Loucy (cell line): Measurements from ENCODE around the gene WIPF2.

Source experiments
- EZH2phosphoT487 ChIP-seq: fragments of 200-600 bp; IDR thresholded peaks from 2 replicates; pipeline ENCODE4 v1.6.1; 2018; ENCODE audit warnings: antibody characterized with exemption, mild to moderate bottlenecking, moderate library complexity, borderline replicate concordance
- TF ChIP-seq, protein P1 (sequence below): fragments of 200-600 bp; sonication (generic); conservative IDR thresholded peaks from 2 replicates; pipeline ENCODE4 v1.5.1; 2014; ENCODE audit warnings: mild to moderate bottlenecking, antibody characterized with exemption, low read length

DNA sequence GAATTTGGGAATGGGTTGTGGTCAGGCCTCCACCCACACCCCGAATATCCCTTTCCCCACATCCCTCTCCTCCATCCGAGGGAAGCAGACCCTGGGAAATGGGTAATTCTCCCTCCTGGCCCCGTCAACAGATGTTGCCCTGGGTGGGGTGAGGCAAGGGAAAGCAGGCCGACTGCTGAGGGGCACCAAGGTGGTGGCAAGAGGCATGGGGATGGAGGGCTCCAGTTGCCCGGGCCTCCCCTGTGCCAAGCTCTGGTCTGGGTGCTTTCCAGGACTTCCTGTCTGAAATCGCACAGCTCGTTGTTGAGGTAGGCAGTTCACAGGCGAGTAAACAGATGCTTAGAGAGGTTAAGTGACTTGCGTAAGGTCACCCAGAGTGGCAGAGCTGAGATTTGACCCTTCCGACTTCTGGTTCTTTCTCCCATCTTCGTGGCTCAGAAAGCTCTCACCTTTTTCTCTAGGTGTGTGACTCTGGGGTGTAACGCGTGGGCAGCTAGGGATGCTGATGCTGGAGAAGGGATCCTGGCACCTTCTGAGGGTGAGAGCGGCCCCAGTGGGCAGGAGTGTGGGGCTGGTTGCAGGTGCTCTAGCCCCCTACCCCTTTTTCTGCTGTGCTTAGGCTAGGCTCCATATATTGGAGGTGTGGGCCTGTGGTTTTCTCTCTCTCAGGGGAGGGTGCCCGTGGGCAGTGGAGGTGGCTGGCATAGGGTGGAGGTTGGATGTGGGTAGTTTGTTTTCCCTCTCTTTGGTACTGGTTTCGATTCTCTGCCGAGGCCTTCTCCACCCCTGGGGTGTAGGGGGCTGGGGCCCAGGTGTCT lies 107.1 kb downstream of the WIPF2 start:
- TF ChIP-seq, protein P1, sequence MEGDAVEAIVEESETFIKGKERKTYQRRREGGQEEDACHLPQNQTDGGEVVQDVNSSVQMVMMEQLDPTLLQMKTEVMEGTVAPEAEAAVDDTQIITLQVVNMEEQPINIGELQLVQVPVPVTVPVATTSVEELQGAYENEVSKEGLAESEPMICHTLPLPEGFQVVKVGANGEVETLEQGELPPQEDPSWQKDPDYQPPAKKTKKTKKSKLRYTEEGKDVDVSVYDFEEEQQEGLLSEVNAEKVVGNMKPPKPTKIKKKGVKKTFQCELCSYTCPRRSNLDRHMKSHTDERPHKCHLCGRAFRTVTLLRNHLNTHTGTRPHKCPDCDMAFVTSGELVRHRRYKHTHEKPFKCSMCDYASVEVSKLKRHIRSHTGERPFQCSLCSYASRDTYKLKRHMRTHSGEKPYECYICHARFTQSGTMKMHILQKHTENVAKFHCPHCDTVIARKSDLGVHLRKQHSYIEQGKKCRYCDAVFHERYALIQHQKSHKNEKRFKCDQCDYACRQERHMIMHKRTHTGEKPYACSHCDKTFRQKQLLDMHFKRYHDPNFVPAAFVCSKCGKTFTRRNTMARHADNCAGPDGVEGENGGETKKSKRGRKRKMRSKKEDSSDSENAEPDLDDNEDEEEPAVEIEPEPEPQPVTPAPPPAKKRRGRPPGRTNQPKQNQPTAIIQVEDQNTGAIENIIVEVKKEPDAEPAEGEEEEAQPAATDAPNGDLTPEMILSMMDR = no peak
- no peak for TF ChIP-seq EZH2phosphoT487
